Stimulated activated naive CD8-positive, alpha-beta T cell treated with anti-CD3 and anti-CD28 coated beads, Interleukin-15, Interleukin-2, amounts not matched to agents 100 U/mL and 50 U/mL, for 24 hours (primary cell): ENCODE measurements around the gene ACAT2.
"Not testable (repeated sequence)": the region's sequence is repeated elsewhere in the genome, so short reads cannot be mapped to it uniquely, and the experiment has no call there.

ENCODE experiments used
- ATAC-seq: fragments of 150-1000 bp; cut with Tn5 transposase; one replicate; pipeline ENCODE4 v1.10.0; 2021
- DNase-seq: peaks from one replicate; pipeline ENCODE4 v3.0.0; 2021

Gene ACAT2

DNA sequence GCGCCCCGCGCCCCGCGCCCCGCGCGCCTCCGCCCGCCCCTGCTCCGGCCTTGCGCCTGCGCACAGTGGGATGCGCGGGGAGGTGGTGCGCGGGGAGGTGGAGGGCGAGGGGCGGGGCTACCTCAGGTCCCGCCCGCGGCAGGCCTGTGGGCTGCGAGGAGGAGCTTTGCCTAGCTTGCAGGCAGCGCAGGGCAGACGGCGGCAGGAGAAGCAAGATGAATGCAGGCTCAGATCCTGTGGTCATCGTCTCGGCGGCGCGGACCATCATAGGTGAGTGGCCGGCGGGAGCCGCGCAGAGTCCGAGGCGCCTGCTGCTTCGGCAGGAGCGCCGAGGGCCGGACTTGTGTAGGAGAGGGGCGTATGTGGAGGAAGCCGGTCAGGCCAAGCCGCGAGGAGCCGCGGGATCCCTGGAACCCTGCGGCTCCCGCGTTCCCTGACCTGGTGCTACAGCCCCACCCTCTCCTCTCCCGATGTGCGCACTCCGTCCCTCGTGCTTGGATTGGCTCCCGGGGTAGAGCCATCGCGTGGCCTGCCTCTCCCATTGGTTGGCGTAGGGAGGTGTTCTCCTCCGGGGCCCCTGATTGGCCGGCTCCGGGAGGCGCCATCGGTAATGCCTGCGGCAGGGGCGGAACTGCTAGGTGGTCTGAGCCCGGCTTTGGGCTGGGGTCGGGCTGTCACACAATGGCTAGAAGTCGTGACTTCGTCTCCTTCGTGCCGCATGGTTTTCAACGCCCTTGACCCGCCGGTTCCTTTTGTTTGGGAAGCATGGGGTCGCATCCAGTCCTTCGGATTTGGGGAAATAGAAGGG lies at the start of gene ACAT2:
Gene ACAT2 (plus strand): TSS at position 173 of the 808 bp plus-strand sequence. CDS start 43 bp downstream, at position 216.
- ATAC-seq (peak; percentile 99), DNase-seq (peak; percentile 92)

DNA sequence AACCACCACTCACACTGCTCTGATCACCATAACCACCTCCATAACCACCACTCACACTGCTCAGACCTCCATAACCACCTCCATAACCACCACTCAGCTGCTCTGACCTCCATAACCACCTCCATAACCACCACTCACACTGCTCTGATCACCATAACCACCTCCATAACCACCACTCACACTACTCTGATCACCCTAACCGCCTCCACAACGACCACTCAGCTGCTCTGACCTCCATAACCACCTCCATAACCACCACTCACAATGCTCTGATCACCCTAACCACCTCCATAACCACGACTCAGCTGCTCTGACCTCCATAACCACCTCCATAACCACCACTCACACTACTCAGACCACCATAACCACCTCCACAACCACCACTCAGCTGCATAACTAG lies 49.5 kb upstream of the ACAT2 start:
- ATAC-seq, DNase-seq: not testable (repeated sequence)

DNA sequence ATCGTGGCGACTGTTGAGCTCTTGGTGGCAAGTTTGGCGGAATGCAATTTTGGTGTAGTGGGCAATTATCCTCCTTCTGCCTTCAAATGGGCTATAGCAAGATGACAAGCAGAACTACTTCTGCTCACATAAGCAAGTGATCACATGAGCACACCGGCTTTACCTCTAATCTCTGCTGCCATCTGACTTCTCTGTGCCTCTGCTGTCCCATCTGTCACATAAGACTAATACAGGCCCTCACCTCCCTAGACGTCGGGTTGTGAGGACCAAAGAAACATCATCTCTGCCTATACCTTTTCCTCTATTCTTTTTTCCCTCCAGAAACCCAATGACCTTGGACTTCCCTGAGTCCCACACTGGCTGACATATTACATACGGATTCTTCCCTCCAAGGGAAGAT lies 47.9 kb upstream of the ACAT2 start:
- ATAC-seq = no peak
- no peak for DNase-seq

DNA sequence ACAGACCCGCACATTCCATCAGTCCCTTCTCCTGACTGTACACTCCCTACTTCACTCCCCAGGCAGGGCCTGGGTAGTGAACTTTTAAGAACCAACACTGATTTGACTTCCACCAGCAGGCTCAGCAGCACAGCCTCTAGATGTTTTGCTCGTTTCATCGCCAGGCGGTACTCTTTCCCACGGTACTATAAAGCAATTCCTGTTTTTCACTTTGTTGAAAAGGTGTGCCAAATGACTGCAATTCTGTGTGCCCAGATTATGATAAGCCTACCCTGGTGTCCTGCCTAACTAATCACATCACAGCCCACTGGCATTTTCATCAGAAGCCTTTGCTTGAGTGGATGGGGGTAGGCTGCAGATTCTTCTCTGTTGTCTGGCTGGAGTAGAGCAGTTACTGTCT lies 47.4 kb upstream of the ACAT2 start:
- ATAC-seq (no peak), DNase-seq (no peak)

DNA sequence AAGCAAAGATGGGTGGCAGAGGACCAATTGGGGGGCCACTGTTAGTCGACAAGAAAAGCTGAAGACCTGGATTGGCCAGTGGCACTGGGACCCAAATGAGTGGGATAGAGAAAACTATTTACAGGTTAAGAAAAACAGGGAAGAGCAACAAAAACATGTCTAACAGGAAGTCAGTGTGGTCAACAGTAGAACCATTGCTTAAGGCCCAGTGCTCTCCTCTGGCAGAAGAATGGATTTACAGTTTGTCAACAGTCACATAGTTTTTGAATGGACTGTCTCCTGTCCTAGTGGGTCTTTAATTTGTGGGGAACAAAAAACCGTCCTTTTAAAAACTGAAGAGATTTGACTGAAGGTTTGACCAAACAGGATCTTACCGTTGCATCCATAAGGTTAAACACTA lies 46.7 kb upstream of the ACAT2 start:
- ATAC-seq (no peak), DNase-seq (no peak)

DNA sequence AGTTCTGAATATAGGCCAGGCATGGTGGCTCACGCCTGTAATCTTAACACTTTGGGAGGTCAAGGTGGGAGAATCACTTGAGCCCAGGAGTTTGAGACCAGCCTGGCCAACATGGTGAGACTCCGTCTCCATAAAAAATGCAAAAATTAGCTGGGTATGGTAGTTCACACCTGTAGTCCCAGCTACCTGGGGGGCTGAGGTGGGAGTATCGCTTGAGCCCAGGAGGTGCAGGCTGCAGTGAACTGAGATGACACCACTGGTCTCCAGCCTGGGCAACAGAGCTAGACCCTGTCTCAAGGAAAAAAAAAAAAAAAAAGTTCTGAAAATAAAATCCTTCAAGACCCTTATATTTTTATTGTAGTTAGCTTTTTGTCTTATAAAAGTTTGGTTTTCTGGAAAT lies 46.2 kb upstream of the ACAT2 start:
- ATAC-seq (no peak), DNase-seq (no peak)

DNA sequence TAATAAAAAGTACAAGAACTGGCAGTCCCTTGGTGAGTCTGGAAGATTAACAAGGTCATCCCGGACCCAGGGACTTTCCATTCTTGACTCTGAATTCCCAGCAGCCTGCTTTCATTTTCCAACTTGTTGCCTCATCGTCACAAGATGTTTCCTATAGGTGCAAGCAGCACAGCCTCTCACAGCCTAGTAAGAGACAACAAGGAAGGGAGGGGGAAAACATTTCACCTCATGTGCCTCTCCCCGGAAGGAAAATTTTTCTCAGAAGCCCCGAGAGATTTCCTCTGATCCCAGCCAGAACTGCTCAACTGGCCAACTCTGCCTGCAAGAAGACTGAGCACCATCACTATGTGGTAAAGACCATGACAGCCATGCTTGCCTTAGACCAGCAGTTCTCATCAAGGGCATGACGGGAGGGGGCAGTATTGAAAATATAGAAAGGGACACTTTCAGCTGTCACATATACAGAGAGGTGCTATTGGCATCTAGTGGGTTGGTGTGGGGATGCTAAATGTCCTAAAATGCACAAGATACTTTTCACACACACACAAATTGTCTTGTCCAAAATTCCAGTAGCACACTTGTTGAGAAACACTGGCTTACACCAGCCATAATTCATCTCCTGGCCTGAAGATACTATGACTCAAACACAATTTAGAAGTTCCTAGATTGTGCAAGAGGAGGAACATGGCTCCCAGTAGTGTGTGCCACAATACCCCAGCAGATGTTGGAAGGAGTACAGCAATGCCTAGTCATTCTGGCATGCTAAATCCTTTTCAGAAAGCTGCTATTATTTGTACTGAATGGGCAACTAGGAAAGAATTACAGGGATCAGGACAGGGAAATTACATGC lies 45.4 kb upstream of the ACAT2 start:
- no peak for DNase-seq
- ATAC-seq = peak; percentile 44

DNA sequence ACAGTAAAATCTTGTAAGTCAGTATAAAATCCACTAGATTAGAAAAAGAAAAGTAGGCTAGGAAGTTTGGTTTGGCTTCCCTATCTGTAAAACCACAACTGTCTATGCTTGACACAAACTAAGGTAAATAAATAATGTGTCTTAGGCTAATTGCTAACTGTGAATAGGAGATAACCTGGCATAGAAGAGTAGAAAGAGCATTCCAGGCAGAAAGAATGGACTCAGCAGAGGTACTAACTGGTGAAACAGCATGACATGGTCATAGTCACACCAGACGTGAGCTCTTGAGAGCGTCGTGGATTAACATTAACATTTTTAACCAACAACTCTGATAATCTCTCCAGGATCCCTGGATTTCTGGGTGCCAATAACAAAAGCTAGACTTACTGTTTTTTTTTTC lies 43.2 kb upstream of the ACAT2 start:
- DNase-seq (no peak), ATAC-seq (no peak)

DNA sequence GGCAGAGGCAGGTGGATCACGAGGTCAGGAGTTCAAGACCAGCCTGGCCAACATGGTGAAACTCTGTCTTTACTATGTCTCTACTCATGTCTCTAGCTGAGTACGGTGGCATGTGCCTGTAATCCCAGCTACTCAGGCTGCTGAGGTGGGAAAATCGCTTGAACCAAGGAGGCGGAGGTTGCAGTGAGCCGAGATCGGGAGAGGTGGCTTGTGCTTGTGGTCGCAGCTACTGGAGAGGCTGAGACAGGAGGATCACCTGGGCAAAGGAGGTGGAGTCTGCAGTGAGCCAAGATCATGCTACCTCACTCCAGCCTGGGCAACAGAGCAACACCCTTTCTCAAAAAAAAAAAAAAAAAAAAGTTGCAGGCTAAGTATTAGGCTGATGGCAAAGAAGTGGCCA lies 42.6 kb upstream of the ACAT2 start:
- DNase-seq = no peak
- no peak for ATAC-seq

DNA sequence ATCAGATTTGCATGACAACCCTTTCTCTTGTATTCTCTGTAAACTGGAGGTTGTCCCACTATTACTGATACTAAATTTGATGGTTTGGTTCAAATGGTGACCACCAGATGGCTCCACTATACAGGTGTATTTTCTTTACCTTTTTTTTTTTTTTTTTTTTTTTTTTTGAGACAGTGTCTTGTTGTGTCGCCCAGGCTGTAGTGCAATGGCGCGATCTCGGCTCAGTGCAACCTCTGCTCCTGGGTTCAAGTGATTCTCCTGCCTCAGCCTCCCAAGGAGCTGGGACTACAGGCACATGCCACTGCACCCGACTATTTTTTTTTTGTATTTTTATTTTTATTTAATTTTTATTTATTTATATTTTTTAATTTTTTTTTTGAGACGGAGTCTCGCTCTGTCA lies 41.1 kb upstream of the ACAT2 start:
- peak; percentile 47 for ATAC-seq
- no peak for DNase-seq

DNA sequence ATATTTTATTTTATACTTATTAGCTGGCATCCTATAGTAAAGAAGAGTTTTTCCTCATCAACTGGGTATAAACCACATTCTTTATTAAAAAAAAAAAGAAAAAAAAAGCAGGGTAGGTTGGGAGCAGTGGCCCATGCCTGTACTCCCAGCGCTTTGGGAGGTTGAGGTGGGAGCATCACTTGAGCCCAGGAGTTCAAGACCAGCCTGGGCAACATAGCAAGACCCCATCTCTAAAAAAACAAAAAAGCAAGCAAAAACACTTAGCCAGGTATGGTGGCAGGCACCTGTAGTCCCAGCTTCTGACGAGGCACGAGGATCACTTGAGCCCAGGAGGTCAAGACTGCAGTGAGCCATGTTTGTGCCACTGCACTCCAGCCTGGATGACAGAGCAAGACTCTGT lies 39.9 kb upstream of the ACAT2 start:
- ATAC-seq, DNase-seq: not testable (repeated sequence)

DNA sequence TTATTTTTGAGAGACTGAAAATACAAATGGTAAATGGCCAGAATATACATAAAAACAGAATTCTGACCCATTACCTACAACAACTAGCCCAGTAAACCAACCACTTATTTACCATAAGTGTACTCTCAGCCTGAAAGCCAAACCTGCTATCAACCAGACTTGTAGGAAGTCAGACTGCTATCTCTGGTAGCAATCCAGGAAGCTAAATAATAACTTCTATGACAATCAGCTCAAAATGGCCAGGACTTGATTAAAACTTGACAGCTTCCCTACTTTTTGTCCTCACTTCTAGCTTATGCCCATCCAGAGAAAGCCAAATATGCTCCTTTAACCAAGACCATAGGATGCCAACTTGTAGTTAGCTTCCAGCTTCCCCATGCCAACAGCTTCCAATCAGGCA lies 39.2 kb upstream of the ACAT2 start:
- DNase-seq (no peak), ATAC-seq (no peak)

DNA sequence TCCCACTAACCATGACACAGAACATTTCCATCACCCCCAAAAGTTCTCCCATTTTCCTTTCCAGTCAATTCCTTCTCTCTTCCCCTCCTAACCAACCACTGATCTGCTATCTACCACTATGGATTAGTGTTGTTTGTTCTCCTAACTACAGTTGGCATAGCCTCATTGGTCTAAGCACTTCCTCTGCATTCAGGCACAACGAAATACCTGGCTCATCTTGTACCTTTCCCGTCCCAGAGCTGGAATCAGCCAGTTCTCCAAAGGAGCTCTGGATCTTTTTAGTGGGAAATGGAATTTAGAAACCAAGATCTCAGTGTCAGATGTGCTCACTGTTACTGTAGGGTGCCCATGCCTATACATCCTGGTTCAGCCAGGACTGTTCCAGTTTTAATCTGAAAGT lies 38.6 kb upstream of the ACAT2 start:
- ATAC-seq (no peak), DNase-seq (no peak)

DNA sequence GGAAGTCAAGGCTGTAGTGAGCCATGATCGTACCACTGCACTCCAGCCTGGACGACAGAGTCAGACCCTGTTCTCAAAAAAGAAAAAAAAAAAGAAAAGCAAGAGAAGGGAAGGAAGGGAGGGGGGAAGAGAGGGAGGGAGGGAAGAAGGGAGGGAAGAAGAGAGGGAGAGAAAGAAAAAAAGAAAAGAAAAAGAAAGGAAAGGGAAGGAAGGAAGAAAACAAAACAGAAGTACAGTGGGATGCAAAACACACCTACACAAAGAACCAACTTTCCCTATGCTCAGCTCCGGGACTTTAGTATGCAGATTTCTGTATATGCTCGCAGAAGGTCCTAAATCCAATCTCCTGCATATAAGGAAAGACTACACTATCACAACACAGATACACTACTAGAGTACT lies 37.1 kb upstream of the ACAT2 start:
- no peak for ATAC-seq
- no peak for DNase-seq

DNA sequence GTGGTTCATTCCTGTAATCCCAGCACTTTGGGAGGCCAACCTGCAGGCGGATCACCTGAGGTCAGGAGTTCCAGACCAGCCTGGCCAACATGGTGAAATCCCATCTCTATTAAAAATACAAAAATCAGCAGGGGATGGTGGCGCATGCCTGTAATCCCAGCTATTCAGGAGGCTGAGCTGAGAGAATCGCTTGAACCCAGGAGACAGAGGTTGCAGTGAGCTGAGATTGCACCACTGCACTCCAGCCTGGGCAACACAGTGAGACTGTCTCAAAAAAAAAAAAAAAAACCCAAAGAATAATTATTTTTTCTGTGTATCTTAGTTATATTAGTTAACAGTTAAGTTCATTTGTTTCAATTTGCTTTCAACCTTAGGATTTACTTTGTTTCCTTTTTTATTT lies 36.6 kb upstream of the ACAT2 start:
- ATAC-seq, DNase-seq: not testable (repeated sequence)

DNA sequence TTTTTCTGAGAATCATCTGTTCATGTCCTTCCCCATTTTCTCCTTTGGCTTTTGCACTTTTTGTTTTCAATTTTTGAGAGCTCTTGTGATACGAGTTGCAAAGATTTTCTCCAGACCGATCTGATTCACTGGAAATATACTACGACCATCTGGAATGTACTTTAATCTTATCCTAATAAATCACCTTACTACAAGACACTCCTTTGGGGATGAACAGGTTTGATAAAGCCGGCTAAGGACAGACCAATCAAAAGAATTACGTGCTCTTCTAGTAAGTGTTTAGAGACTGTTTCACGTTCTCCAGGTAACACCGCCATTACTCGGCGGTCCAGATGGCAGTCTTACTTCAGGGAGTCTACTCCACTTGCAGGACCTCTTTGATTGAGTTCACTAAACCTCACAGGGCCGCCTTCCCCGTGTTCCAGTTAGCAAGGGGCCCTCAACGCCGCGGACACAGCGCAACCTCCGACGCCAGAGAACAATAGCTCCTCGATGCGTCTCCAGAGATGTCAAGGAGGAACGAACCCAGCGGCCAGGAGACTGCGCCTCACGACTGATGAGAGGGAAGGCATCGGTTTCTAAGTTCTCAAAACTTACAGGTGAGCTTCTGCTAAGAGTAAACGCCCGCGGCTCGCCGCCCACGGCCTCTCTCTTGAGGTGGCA lies 35.5 kb upstream of the ACAT2 start:
- peak; percentile 10 for ATAC-seq
- DNase-seq = no peak

DNA sequence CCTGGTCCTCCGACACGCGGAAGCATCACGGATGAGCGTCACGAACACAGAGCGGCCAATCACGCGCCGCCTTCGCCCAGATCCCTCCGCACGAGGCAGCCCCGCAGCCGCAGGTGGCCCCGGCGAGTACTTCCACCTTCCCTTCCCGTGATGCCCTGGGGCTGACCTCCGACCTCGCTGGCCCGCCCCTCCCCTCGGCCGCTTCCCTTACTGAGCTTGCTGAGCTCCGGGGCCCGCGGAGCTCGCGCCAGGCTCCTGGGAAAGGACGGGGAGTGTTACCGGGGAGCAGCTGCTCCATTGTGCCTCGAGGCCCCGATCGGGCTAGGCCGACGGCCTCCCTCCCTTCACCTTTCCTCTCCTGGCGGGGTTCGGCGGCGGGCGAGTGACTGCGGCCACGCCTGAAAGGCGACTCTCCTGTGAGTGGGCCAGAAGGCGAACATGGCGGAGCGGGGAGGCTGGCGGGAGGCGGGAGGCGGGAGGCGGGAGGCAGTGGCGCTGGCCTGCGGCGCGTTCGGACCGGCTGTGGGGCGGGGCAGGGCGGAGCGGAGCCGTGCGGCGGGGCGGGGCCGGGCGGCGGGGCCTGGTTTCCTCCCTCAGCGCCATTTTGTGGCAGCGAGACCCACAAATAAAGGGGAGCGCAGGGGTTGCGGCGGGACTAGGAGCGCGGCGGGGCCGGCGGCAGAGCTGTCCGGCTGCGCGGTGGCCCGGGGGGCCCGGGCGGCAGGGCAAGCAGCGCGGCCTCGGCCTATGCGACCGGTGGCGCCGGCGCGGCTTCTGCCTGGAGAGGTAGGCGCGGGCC lies 34.7 kb upstream of the ACAT2 start, which contains the start of gene WTAP:
Gene WTAP (plus strand): TSS at position 589 of the 799 bp plus-strand sequence. CDS start 8,760 bp downstream, outside the sequence.
- peak; percentile 96 for DNase-seq
- peak; percentile 93 for ATAC-seq

DNA sequence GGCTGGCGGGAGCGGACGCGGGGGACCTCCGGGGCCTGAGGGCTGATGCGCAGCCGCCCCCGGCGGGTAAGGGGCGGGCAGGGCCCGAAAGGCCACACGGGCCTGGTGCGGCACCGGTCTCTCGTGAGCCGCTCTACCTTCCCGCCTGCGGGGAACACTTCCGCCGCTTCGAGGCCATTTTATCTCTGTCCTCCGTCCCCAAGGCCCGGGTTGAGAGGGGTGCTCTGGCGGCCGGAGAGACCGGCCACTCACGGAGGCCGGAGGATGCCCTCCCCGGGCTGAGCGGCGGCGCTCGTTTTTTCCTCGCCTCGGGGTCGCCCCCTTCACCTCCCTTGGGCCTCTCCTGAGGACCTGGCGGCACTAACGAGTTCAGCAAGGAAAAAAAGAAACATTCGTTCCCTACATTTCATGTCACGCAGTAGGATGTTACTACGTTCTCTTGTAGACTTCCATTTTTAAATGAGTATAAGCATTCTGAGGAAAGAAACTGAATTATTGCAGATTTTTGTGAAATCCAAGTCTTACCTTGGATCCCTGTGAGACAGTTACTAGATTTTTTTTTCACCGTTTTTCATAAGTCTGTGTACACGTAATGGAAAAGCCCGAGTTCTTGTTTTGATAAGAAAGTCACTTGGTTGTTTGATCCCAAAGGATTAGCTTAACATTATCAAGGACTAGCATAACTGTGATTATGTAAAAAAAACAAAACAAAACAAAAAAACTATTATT lies 34.0 kb upstream of the ACAT2 start:
- DNase-seq (no peak), ATAC-seq (peak; percentile 42)

DNA sequence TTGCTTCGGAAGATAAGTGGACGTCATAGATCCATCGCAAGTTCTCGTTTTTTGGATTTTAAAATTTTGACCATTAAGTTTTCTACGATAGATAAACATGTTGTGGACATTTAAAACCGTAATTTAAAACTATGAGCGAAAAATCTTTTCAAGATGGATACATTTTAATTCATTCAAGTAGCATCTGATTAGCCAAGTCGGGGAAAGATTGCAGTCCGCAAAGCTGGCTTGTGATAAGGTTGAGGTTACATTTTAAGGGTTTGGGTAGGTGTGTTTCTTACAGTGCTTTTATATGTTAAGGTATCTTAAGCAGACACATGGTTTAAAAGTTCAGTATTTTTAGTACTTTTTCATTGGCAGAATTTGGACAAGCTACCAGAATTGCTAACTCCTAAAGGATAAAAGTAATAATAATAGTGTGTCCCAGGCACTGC lies 33.3 kb upstream of the ACAT2 start:
- DNase-seq (no peak), ATAC-seq (no peak)

DNA sequence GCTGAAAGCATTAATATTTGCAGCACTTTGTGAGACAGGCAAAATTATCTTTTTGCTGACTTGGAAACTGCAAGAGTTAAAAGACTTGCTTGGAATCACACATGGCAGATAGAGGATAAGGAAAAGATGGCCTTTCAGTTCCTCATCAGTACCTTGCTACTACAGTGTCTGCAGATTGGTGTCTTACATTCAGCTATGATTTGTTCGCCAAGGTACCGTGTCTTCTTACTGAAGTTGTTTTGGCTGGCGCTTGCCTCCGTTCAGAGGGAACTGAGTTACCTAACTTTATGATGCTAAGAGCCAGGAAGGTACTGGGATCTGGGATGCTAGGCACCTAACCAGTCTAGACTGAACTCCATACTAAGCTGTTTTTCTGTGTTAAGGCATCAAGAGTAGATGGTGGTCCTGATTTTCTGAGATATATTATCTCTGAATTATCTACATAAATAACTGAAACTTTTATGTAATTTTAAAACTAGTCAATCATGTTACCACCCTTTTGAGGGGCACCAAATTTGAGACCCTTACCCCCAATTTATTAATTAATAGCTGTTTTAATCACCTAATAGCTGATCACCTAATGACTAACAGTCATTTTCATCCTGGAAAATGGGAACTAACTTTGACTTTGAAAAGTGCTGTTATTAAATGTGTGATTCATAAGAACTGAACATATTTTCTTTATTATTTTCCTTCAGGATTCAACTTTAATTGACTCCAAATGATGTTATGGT lies 32.1 kb upstream of the ACAT2 start:
- no peak for ATAC-seq
- no peak for DNase-seq
